ENCODE data around the gene PDGFA.
"Not testable (repeated sequence)": the region's sequence is repeated elsewhere in the genome, so short reads cannot be mapped to it uniquely, and the experiment has no call there.

The PDGFA gene

DNA sequence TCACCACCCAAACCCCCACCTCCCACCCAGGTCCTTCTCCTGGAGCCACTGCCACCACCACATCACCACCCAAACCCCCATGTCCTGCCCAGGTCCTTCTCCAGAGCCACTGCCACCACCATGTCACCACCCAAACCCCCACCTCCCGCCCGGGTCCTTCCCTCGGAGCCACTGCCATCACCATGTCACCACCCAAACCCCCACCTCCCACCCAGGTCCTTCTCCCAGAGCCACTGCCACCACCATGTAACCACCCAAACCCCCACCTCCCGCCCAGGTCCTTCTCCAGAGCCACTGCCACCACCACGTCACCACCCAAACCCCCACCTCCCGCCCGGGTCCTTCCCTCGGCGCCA lies 31.9 kb upstream of the PDGFA start:
- DNase-seq: not testable (repeated sequence)

DNA sequence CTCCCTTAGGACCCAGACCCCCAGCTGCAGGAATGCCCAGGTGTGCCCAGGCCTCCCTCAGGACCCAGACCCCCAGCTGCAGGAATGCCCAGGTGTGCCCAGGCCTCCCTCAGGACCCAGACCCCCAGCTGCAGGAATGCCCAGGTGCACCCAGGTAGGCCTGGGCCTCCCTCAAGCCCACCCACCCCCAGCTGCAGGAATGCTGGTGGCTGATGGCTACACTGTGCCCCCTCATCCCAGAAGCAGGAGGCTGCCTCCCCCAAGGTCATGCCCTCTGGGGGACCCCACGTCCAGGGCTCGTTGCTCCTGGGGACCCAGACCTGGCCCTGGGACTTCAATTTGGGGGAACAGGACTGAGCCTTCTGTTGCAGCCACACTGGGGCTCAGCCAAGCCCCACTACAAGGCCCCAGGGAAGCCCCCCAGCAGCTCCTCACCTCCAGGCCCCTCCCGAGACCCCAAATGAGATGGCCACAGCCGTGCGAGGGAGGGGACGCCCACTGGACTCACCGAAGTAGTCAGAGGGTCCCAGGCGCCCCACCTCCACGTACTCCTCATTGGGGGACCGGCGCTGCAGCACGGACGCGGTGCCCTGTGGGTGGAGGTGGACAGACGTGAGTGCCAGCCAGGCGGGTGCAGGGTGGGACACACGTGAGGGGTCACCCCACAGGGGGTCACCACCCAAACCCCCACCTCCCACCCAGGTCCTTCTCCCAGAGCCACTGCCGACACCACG lies 31.4 kb upstream of the PDGFA start:
- DNase-seq: no peak

DNA sequence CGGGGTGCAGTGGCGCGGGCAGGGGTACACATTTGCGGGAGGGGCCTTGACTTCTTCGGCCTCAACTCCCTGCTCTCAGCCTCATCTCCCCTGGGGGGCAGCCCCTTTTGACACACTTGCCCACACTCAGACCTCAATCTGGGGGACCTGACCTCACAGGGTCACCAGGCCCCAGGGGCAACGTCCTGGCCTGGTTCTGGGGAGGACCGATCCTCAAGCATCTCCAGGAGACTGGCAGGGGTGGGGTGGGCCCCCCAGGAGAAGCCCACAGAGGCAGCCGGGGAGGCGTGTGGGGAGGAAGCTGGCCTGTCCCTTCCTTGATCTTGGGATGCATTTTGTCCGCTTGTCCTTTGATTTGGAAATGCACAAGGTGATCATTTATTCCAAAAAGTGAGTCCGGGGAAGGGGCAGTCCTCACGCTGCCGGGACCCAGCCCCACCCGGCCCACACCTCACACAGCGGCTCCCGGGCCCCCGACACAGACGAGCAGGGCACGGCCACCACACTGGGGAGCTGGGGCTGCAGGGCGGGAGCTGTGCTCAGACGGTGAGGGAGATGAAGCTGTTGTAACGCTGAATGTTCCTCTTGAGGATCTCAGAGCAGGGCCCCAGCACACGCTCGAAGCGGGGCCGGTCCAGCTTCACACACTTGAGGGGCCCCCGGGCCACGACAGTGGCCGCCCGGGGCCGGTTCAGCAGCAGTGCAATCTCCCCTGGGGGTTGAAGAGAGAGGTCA lies 30.4 kb upstream of the PDGFA start:
- no peak for DNase-seq

DNA sequence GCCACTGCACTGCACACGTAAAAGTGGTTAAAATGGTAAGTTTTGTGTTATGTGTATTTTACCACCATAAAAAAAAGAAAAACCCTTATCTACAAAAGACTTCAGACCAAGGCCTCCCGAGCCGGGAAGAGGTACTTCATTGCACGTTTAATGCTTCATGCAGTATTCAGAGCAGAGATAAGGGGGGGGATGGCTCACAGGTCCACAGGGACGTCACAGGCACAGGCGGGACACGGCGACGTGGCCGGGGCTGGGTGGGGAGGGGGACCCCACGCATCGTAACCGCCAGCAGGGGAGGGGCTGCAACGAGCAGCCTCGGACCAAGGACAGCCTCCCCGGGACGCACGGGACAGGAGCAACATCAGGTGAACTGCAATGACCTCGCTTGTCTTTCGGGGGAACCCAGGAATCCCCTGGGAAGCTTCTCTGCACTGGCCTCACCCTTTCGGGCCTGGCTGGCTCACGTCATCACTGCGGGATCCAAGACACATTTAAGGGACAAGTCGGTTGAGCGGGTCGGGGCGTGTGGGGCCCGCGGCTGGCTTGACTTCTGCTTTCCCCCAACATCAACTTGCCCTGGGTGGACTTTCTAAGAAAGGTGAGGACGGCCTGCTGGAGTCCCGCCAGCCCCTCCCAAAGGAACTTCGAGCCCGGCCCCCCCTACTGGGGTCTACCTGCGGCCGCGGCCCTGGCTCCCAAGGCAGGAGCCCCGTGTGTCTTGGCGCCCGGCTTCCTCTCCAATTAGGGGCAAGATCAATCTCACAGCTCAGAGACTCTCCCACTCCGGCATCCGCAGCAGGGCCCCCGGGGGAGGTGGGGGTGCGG lies 29.6 kb upstream of the PDGFA start:
- no peak for DNase-seq

DNA sequence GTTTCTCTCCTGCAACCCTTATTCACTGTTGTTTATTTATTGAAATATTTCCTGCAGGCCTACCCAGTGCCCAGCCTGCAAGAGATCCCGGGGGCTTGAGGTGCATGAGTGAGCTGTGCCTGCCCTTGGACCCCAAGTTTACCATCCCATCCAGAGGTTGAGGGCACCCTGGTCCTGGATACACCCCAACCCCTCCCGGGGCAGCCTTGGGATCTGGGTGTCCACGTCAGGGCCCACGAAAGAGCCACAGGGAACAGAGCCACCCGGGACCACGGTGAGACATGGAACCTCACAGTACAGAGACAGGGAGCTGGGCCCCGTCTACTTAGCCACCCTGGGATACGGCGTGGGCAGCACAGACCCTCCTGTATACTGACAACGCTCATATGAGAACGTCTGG lies 28.8 kb upstream of the PDGFA start:
- no peak for DNase-seq

DNA sequence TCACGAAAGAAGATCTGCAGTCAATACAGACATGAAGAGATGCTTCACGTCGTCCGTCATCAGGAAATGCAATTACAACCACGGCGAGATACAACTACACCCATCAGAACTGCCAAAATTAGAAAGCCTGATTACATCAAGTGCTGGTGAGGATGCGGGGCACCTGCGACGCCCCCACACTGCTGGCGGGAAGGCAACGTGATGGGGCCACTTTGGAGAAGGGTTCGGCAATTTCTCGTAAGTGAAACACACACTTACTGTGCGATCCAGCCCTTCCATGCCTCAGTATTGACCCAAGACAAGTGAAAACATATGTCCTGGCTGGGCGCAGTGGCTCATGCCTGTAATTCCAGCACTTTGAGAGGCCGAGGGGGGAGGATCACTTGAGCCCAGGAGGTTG lies 25.8 kb upstream of the PDGFA start:
- no peak for DNase-seq

DNA sequence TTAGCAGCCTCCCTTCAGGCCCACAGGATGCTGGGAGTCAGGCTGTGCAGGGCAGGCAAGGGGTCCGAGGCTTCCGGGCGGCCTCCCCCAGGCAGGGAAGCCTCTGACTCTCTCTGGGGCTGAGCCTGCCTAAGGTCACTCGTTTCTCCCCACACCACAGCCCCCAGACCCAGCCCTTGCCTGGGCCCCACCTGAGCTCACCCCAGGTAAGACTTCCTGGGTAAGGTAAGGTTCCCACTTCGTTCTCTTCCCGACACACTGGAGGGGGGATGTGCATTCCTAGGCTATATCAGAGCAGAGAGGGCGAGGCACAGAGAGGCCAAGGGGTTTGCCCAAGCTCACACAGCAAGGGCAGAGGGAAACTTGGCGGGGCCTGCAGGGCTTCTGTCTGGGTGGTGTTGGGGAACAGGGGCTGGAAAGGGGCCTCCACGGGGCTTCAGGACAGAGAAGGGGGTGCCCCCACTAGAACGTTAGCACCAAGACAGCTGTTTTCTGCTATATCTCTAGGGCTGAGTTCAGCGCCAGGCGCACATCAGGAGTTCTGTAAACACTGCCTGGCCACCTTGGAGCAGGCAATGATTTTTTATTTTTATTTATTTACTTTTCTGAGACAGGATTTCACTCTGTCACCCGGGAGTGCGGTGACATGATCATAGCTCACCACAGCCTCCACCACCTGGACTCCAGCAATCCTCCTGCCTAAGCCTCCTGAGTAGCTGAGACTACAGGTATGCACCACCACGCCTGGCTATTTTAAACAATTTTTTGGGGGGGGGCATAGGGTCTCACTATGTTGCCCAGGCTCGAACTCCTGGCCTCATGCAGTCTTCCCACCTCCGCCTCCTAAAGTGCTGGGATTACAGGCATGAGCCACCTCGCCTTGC lies 24.9 kb upstream of the PDGFA start:
- no peak for DNase-seq

DNA sequence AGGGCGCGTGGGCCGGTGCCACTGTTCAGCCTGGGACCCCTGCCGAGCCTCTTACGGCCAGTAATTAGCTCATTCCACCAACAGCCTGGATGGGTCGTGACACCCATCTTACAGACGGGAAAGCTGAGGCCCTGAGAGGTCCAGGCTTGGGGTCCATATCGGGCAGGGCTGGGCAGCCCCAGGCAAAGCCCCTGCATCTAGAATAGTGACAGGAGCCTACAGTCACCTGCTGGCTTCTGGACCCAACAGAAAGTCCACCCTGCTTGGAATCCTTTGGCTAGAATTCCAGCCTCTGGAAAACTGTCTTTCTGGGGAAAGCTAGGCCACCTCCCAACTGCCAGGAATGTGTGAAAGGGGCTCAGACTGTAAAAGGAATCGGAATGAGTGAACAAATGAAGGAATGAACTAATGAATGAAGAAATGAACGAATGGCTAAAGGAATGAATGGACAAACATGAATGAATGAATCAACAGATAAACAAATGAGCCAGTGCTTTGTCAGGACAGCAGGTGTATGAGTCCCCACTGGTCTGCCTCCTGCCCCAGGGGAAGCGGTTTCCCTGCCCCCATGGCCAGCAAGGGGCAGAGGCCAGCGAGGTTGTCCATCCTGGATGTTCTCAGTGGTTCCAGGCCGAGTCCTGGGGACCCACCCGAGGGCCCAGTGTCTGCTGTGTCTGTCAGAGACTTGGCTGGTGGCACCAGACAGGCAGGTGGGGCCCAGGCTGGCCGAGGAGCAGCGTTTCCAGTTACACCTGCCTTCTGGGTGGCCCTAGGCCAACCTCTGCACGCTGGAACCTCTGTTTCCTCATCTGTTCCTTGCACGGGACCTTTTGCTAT lies 24.1 kb upstream of the PDGFA start:
- no peak for DNase-seq

DNA sequence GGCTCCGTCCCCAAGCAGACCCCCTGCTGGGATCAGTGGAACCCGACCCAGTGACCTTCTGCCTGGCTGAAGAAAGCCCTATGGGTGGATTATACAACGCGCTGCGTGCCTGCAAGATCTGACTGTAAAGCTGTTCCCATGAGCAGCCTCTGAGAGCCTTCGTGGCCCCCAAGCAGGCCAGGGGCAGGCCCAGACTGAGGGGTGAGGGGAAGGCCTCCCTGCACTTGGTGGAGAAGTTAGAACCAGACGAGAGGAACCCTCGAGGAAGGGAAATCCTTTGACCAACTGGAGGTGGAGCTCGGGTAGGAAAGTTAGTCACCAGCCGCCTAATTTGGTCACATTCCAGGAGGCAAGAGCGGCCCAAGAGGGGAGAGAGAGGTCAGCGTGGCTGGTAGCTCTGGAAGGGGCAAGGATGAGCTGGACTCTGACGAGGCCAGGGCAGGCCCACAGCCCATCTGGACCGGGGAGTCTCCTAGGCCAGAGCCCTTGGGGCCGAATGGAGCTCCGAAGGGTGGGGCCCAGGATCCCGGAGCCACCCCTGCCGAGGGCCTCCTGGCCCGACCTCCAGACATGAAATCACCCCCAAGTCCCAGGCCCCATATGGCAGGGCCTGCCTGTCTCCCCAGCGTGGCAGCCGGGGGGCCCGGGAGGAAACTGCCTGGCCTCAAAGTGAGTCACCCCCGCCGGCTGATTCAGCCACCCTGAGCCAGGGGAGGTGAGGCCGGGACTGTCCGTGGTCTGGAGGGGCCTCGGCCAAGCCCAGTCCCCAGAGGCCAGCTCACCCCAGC lies 23.3 kb upstream of the PDGFA start:
- DNase-seq: no peak

DNA sequence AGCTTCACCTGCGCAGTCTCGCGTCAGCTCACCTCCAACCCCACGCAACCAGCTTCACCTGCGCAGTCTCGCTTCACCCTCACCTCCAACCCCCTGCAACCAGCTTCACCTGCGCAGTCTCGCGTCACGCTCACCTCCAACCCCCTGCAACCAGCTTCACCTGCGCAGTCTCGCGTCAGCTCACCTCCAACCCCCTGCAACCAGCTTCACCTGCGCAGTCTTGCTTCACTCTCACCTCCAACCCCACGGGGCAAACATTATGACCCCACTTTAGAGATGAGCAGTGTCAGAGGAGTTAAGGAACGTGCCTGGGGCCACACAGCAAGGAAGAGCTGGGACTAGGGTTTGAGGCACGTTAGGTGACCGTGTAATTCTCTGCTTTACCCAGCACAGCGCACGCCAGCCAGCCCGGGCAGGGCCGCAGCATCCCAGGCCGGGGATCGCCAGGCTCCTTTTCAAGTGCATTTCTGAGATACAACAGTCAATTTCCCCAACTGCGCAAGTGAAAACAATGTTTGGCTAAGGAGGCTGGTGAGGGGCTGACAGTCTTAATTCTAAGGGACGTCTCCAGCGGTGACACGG lies 22.6 kb upstream of the PDGFA start:
- DNase-seq: no peak

DNA sequence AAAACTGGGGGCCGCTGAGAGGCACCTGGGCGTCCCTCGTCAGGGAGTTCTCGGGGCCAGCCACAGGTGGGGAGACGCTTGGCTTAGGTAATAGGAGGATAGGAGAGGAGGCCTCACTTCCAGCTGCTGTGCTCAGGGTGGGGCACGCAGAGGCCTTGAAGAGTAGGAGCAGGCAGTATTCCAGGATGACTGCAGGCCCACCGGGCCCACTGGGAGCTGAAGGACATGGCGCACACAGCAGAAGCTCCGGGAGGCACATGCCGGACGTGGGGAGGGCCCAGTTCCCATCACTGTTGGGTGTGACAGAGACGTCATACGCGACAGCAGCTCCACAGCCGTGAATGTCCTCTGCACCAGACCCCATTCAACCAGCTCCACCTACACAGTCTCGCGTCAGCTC lies 22.0 kb upstream of the PDGFA start:
- no peak for DNase-seq

DNA sequence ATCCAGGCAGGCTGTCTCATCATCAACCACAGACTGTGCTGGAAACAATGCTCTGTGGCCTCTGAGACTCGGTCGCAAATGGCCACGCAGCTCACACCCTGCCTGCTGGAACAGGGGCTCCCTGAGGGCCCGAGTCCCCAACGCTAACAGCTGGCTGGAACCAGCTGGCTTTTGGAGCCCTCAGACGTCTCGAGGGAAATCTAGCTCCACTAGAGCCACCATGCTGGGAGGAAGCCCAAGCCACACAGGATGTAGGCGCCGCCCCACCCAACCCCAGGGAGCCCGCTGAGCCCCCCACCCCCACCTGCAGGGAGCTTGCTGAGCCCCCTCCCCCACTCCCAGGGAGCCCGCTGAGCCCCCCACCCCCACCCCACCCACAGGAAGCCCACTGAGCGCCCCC lies 21.4 kb upstream of the PDGFA start:
- no peak for DNase-seq

DNA sequence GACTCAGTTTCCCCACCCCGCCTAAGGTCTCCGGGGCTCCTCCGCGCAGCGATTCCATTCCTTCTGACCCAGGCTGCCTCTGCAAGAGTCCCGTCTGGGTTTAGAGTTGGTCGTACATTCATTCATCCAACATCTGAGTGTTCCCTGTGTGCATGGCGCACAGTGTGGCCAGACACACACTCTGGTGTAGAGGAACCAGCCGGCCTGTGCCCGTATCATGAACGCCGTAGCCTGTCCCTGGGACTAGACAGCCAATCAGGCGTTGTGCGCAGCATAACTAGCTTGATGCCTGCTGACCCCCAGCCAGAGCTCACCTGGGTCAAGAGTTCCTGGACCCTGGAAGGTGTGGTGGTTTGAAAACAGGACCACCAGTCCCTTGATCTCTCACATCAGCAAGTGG lies 20.9 kb upstream of the PDGFA start:
- DNase-seq: no peak

DNA sequence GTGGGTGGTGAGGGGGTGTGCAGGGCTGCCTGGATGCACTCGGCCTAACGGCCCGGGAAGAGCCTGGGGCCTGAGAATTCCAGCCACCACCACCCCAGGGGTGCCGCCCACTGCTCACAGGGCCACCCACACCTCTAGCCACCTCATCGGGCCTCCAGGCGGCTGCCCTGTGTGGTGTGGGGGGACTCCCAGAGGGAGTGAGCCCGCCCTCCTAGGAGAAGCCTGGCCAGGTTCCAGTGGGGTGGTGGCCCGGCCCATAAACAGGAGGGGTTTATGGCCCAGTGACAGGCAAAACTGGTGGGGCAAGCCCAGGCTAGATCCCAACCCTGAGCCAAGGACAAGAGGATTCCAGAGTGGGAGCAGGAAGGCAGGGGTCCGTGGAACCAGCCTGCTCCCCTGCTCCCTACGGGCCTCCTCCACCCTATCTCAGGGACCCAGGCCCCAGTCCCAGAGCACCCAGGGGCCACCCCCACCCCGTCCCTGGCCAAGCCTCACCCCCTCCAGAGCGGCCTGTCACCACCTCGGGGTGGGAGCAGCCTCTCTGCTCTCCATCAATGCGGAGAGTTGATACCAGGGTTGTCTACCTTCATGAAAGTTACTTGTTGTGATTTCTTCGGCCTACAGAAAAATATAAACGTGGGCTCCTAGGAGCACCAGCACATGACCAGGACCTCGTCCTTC lies 20.2 kb upstream of the PDGFA start:
- peak; percentile 78 for DNase-seq

DNA sequence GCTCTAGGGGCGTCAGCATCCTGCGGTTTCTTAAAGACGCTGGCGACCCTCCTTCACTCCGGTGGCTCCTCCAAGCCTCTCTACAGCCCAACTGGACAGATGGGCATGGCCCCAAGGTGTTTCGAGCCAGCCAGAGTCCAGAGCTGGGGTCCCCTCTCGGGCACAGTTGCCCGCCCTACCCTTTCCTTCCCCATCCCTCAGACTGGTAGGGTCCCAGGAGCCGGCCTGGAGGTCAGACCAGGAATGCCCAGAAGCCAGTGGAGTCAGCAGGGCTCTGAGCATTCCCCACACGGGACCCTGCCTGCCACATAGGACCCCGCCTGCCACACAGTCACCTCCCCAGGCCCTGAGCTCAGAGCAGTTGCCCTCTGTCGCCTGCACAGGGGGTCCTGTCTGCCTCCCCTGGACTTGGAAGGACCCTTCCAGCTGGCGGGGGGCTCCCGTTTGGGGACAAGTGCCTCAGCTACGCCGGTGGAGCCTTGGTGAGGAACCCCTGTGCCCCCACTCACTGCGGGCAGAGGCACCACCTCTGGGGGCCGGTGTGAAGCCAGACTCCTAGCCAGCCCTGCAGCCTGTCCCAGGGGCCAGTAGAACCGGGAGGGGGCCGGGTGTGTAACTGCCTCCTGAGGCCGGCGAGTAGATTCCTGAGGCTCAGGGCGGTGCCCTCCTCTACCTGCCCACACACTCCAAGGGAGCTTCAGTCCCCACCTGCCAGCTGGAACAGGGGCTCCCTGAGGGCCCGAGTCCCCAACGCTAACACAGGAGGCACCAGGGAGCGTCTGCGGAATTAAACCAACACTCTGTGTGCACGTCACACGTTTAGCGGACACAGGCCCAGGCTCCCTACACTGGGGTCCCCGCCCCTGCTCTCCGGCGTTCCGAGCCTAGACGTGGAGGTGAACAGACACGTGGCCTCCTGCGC lies 19.4 kb upstream of the PDGFA start:
- DNase-seq: peak; percentile 13

DNA sequence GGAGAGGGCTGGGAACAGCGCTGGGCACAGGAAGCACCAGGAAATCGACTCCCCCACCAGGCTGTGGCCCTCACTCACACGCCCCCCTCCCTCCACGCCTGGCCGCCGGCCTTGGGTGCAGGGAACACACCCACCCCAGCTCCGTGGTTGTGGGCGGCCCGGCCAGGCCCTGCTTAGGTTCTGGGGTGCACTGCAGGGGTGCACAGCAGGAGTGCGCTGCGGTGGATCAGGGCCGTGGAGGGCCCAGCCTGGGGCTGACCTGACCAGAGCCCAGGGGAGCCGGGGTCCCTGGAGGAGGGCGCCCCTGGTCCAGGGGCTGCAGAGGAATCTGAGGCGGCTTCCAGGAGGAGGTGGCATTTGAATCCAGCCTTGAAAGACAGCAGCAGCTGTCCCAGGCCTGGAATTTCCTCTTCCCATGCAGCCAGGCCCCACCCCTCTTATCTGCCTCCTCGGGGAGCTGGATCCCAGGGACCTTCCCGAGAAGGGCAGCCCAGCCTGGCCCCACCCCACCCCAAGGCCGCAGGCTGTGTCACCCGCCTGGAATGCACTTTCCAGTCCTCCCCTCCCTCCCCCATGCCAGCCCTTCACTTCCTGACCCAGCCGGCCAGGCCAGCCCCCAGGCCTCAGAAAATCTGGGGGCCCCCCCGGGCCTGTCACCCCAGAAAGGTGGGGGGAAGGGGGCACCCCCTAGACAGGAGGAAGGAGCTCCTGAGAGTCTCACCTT lies 18.4 kb upstream of the PDGFA start:
- no peak for DNase-seq

DNA sequence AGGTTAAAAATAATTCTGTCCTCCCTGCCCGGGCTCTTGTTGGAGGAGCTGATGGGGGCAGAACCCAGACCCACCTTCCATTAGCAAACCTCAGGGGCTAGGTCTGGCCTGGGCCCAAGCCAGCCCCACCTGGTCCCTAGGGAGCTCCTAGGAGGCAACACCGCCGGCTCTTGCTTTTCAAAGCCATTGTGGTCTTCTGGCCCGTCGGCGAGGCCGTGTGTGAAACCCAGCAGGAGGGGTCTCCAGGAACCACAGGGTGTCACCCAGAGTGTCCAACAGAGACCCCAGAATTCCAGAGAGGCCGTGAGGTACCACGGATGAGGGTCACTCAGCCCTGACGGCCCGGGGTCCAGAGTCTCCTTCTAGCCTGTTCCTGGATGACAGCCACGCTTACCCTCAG lies 16.6 kb upstream of the PDGFA start:
- no peak for DNase-seq

DNA sequence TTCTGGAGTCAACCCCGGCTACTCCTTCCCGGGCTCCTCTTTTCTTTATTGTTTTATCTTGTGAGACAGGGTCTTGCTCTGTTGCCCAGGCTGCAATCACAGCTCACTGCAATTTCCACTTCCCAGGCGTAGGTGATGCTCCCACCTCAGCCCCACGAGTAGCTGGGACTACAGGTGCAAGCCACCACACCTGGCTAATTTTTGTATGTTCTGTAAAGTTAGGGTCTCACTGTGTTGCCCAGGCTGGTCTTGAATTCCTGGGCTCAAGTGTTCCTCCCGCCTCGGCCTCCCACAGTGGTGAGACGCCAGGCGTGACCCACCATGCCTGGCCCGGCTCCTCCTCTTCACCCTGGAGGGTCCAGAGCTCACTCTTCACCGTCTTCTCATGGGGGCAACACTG lies 15.3 kb upstream of the PDGFA start:
- no peak for DNase-seq
